Measurements from ENCODE around the gene GPR25. TPM values are rescaled to one million over a fixed set of nuclear protein-coding genes. Genes with fewer than 3 reads are reported as not detected.
A peak's percentile ranks its signal among the peaks of the same experiment; 100 is the strongest.

Gene GPR25
- total and polyA plus RNA-seq, 2 experiments from 2014 or later, result 0.12 TPM; not detected in 1

GRCh38 chr1:200866521-200866920 is 6.3 kb upstream of the GPR25 start:
- no peaks in the 10 kb centered on the region for H3K27me3 ChIP-seq
- TF ChIP-seq CTCF (IDR thresholded peaks at IDR 0.05; ENCODE audit: low read depth, low read length), result no peak

GRCh38 chr1:200867018-200867811 is 5.6 kb upstream of the GPR25 start:
- no peak overlapping the region for H3K27ac ChIP-seq
- peak; percentile 26 to 38 for DNase-seq (ENCODE audit: low read depth in 1 of 2, low spot score in 1 of 2)
- no peak overlapping the region for H3K4me3 ChIP-seq
- TF ChIP-seq CTCF (IDR thresholded peaks at IDR 0.05; ENCODE audit: low read depth, low read length), result no peak
- H3K4me1 ChIP-seq (ENCODE audit: low read depth), result no peaks in the 10 kb centered on the region
- H3K36me3 ChIP-seq, result peaks cover 12% of the 10 kb centered on the region
- no peaks in the 10 kb centered on the region for H3K27me3 ChIP-seq
- no peaks in the 10 kb centered on the region for H3K9me3 ChIP-seq (ENCODE audit: low read depth)

More at GRCh38 chr1:200866521-200866920, 6.3 kb upstream of the GPR25 start:
- Histone ChIP-seq H3K4me3 (no peak overlapping the region), H3K9me3 (ENCODE audit: low read depth) (no peaks in the 10 kb centered on the region), H3K4me1 (ENCODE audit: low read depth) (no peaks in the 10 kb centered on the region), H3K27ac (no peak overlapping the region), H3K36me3 (peaks cover 12% of the 10 kb centered on the region)
- no peak for DNase-seq (ENCODE audit: low read depth in 1 of 2, low spot score in 1 of 2)

GRCh38 chr1:200869376-200869752 is 3.4 kb upstream of the GPR25 start:
- Histone ChIP-seq H3K36me3 (no peaks in the 10 kb centered on the region), H3K27ac (no peak overlapping the region), H3K4me1 (ENCODE audit: low read depth) (no peaks in the 10 kb centered on the region), H3K4me3 (no peak overlapping the region), H3K27me3 (no peaks in the 10 kb centered on the region), H3K9me3 (ENCODE audit: low read depth) (no peaks in the 10 kb centered on the region)
- DNase-seq (ENCODE audit: low read depth in 1 of 2, low spot score in 1 of 2), result no peak
- TF ChIP-seq CTCF (IDR thresholded peaks at IDR 0.05; ENCODE audit: low read depth, low read length), result no peak

- no peak for TF ChIP-seq CTCF (IDR thresholded peaks at IDR 0.05; ENCODE audit: low read depth, low read length)
- no peaks in the 10 kb centered on the region for H3K27me3 ChIP-seq
- H3K4me3 ChIP-seq, result no peak overlapping the region
- H3K27ac ChIP-seq, result no peak overlapping the region
- no peak for DNase-seq (ENCODE audit: low read depth in 1 of 2, low spot score in 1 of 2)
- no peaks in the 10 kb centered on the region for H3K9me3 ChIP-seq (ENCODE audit: low read depth)
- no peaks in the 10 kb centered on the region for H3K36me3 ChIP-seq
- H3K4me1 ChIP-seq (ENCODE audit: low read depth), result no peaks in the 10 kb centered on the region
These were observed 2.9 kb upstream of the GPR25 start for GRCh38 chr1:200869753-200870391.

- no peaks in the 10 kb centered on the region for H3K9me3 ChIP-seq (ENCODE audit: low read depth)
- H3K4me3 ChIP-seq, result no peak overlapping the region
- no peaks in the 10 kb centered on the region for H3K27me3 ChIP-seq
- no peaks in the 10 kb centered on the region for H3K4me1 ChIP-seq (ENCODE audit: low read depth)
- no peaks in the 10 kb centered on the region for H3K36me3 ChIP-seq
- peak in 1 of 2 donors; percentile 13 for DNase-seq (ENCODE audit: low read depth in 1 of 2, low spot score in 1 of 2)
- H3K27ac ChIP-seq, result no peak overlapping the region
- TF ChIP-seq CTCF (IDR thresholded peaks at IDR 0.05; ENCODE audit: low read depth, low read length), result no peak
These were observed 412 bp downstream of the GPR25 start for GRCh38 chr1:200873116-200873670.
